Medulla oblongata (tissue), 1 donor: Measurements from ENCODE around the gene RBM24.
"Not testable (repeated sequence)": the region's sequence is repeated elsewhere in the genome, so short reads cannot be mapped to it uniquely, and the experiment has no call there.

Experiments
- DNase-seq: peaks from one replicate; pipeline ENCODE4 v3.0.0-alpha.2; 2015; ENCODE audit errors: extremely low spot score

The RBM24 gene

GRCh38 chr6:17291778-17292177 lies 10.6 kb downstream of the RBM24 start:
- DNase-seq = no peak

GRCh38 chr6:17292600-17293133 lies 11.5 kb downstream of the RBM24 start:
- no peak for DNase-seq

- no peak for DNase-seq
Measured at GRCh38 chr6:17293395-17293794, 12.2 kb downstream of the RBM24 start.

GRCh38 chr6:17297271-17298080 lies 16.3 kb downstream of the RBM24 start:
- no peak for DNase-seq

GRCh38 chr6:17298257-17298656 lies 17.1 kb downstream of the RBM24 start:
- DNase-seq = no peak

- DNase-seq = no peak
Measured at GRCh38 chr6:17299222-17299621, 18.1 kb downstream of the RBM24 start.

GRCh38 chr6:17299750-17300149 lies 18.6 kb downstream of the RBM24 start:
- no peak for DNase-seq

GRCh38 chr6:17300637-17301036 lies 19.5 kb downstream of the RBM24 start:
- no peak for DNase-seq

GRCh38 chr6:17303444-17303843 lies 22.3 kb downstream of the RBM24 start:
- no peak for DNase-seq

- DNase-seq = no peak
Measured at GRCh38 chr6:17305219-17306001, 24.2 kb downstream of the RBM24 start.

- DNase-seq = no peak
Measured at GRCh38 chr6:17311595-17312311, 30.6 kb downstream of the RBM24 start.

GRCh38 chr6:17313238-17313637 lies 32.1 kb downstream of the RBM24 start:
- not testable (repeated sequence) for DNase-seq

GRCh38 chr6:17313971-17314370 lies 32.8 kb downstream of the RBM24 start:
- DNase-seq = no peak

- no peak for DNase-seq
Measured at GRCh38 chr6:17315262-17315661, 34.1 kb downstream of the RBM24 start.

- no peak for DNase-seq
Measured at GRCh38 chr6:17318435-17319165, 37.4 kb downstream of the RBM24 start.

GRCh38 chr6:17320266-17320665 lies 39.1 kb downstream of the RBM24 start:
- not testable (repeated sequence) for DNase-seq

GRCh38 chr6:17331238-17331637 lies 50.1 kb downstream of the RBM24 start:
- no peak for DNase-seq

- DNase-seq = no peak
Measured at GRCh38 chr6:17334265-17334664, 53.1 kb downstream of the RBM24 start.

GRCh38 chr6:17336425-17336824 lies 55.3 kb downstream of the RBM24 start:
- no peak for DNase-seq

GRCh38 chr6:17339308-17339670 lies 58.1 kb downstream of the RBM24 start:
- DNase-seq = no peak

GRCh38 chr6:17341117-17341805 lies 60.1 kb downstream of the RBM24 start:
- no peak for DNase-seq
